ENCODE data around the gene ATP6V1B1.

ATP6V1B1 gene

GRCh38 chr2:70947556-70948184, 12.0 kb downstream of the ATP6V1B1 start:
- no peak overlapping the region for H3K4ac ChIP-seq (ENCODE audit: low read depth in 1 of 2, low read length in 2 of 2)
- H3K9ac ChIP-seq (ENCODE audit: low read length), result peak overlapping the region; percentile 67
- peak overlapping the region; percentile 65 for H4K91ac ChIP-seq (ENCODE audit: low read length)
- peak overlapping the region; percentile 32 for H2AFZ ChIP-seq (ENCODE audit: low read depth, low read length)
- H2BK12ac ChIP-seq (ENCODE audit: low read length in 2 of 2), result no peak overlapping the region
- peak overlapping the region in 1 of 2 experiments; percentile 70 for H3K4me3 ChIP-seq (ENCODE audit: insufficient read depth in 1 of 2, low read depth in 1 of 2, low read length in 2 of 2)
- DNase-seq, result peak; percentile 58
- no peak overlapping the region for H2AK5ac ChIP-seq (ENCODE audit: low read length, severe bottlenecking)
- peaks cover 1 to 5% of the 10 kb centered on the region in 2 experiments for H3K27me3 ChIP-seq (ENCODE audit: control insufficient read depth in 1 of 2, insufficient read depth in 1 of 2, low read length in 2 of 2)
- H4K8ac ChIP-seq (ENCODE audit: low read length), result peak overlapping the region; percentile 17
- H3K18ac ChIP-seq (ENCODE audit: low read depth in 1 of 2, low read length in 2 of 2), result no peak overlapping the region
- no peak overlapping the region for H2BK120ac ChIP-seq (ENCODE audit: low read depth, low read length)
- no peak overlapping the region for H3K23ac ChIP-seq (ENCODE audit: low read length in 2 of 2)
- no peak overlapping the region for H3K27ac ChIP-seq (ENCODE audit: low read length, poor library complexity, severe bottlenecking)
- H2BK15ac ChIP-seq (ENCODE audit: low read depth, poor library complexity, severe bottlenecking), result no peak overlapping the region
- H3K9me3 ChIP-seq (ENCODE audit: control insufficient read depth, low read length), result no peaks in the 10 kb centered on the region
- H3K36me3 ChIP-seq (ENCODE audit: control insufficient read depth in 1 of 2, insufficient read depth in 2 of 2, low read depth in 1 of 2, low read length in 2 of 2), result no peaks in the 10 kb centered on the region
- WGBS, result 36% methylated on average over 11 of the region's 11 CpGs
- no peak overlapping the region for H3K14ac ChIP-seq (ENCODE audit: low read length in 2 of 2)
- peaks cover 28% of the 10 kb centered on the region for H3K4me1 ChIP-seq (ENCODE audit: control insufficient read depth, insufficient read depth, low read depth, low read length)
- no peak overlapping the region for H3K4me2 ChIP-seq (ENCODE audit: low read length, poor library complexity, severe bottlenecking)
- H3K79me1 ChIP-seq (replicated peaks; ENCODE audit: low read length, poor library complexity, severe bottlenecking), result no peaks in the 10 kb centered on the region
- H2BK5ac ChIP-seq (ENCODE audit: low read depth, low read length, poor library complexity, severe bottlenecking), result no peak overlapping the region

GRCh38 chr2:70948337-70949003, 12.8 kb downstream of the ATP6V1B1 start:
- Histone ChIP-seq H3K4me1 (ENCODE audit: control insufficient read depth, insufficient read depth, low read depth, low read length) (peaks cover 20% of the 10 kb centered on the region), H3K9me3 (ENCODE audit: control insufficient read depth, low read length) (no peaks in the 10 kb centered on the region), H2BK5ac (ENCODE audit: low read depth, low read length, poor library complexity, severe bottlenecking) (no peak overlapping the region), H3K27ac (ENCODE audit: low read length, poor library complexity, severe bottlenecking) (no peak overlapping the region), H4K8ac (ENCODE audit: low read length) (peak overlapping the region; percentile 28), H2AFZ (ENCODE audit: low read depth, low read length) (peak overlapping the region; percentile 55), H3K18ac (ENCODE audit: low read depth in 1 of 2, low read length in 2 of 2) (no peak overlapping the region), H3K36me3 (ENCODE audit: control insufficient read depth in 1 of 2, insufficient read depth in 2 of 2, low read depth in 1 of 2, low read length in 2 of 2) (no peaks in the 10 kb centered on the region), H3K9ac (ENCODE audit: low read length) (peak overlapping the region; percentile 67), H3K4me3 (ENCODE audit: insufficient read depth in 1 of 2, low read depth in 1 of 2, low read length in 2 of 2) (peak overlapping the region; percentile 15 to 70), H2BK12ac (ENCODE audit: low read length in 2 of 2) (no peak overlapping the region), H3K4me2 (ENCODE audit: low read length, poor library complexity, severe bottlenecking) (peak overlapping the region; percentile 67), H2AK5ac (ENCODE audit: low read length, severe bottlenecking) (no peak overlapping the region), H2BK120ac (ENCODE audit: low read depth, low read length) (no peak overlapping the region), H3K79me1 (replicated peaks; ENCODE audit: low read length, poor library complexity, severe bottlenecking) (no peaks in the 10 kb centered on the region), H4K91ac (ENCODE audit: low read length) (no peak overlapping the region), H3K27me3 (ENCODE audit: control insufficient read depth in 1 of 2, insufficient read depth in 1 of 2, low read length in 2 of 2) (peaks cover 4 to 8% of the 10 kb centered on the region in 2 experiments), H3K23ac (ENCODE audit: low read length in 2 of 2) (no peak overlapping the region), H3K4ac (ENCODE audit: low read depth in 1 of 2, low read length in 2 of 2) (no peak overlapping the region), H3K14ac (ENCODE audit: low read length in 2 of 2) (no peak overlapping the region), H2BK15ac (ENCODE audit: low read depth, poor library complexity, severe bottlenecking) (no peak overlapping the region)
- DNase-seq, result peak; percentile 76
- 13% methylated on average over 24 of the region's 27 CpGs for WGBS

- WGBS, result 77% methylated on average over 6 of the region's 11 CpGs
- Histone ChIP-seq H3K4me2 (ENCODE audit: low read length, poor library complexity, severe bottlenecking) (no peak overlapping the region), H3K9me3 (ENCODE audit: control insufficient read depth, low read length) (no peaks in the 10 kb centered on the region), H3K79me1 (replicated peaks; ENCODE audit: low read length, poor library complexity, severe bottlenecking) (no peaks in the 10 kb centered on the region), H3K4ac (ENCODE audit: low read depth in 1 of 2, low read length in 2 of 2) (no peak overlapping the region), H2BK15ac (ENCODE audit: low read depth, poor library complexity, severe bottlenecking) (no peak overlapping the region), H3K4me3 (ENCODE audit: insufficient read depth in 1 of 2, low read depth in 1 of 2, low read length in 2 of 2) (no peak overlapping the region), H3K36me3 (ENCODE audit: control insufficient read depth in 1 of 2, insufficient read depth in 2 of 2, low read depth in 1 of 2, low read length in 2 of 2) (no peaks in the 10 kb centered on the region), H4K8ac (ENCODE audit: low read length) (no peak overlapping the region), H2BK5ac (ENCODE audit: low read depth, low read length, poor library complexity, severe bottlenecking) (no peak overlapping the region), H3K4me1 (ENCODE audit: control insufficient read depth, insufficient read depth, low read depth, low read length) (peaks cover 15% of the 10 kb centered on the region), H3K9ac (ENCODE audit: low read length) (no peak overlapping the region), H4K91ac (ENCODE audit: low read length) (no peak overlapping the region), H2BK120ac (ENCODE audit: low read depth, low read length) (no peak overlapping the region), H2AK5ac (ENCODE audit: low read length, severe bottlenecking) (no peak overlapping the region), H3K23ac (ENCODE audit: low read length in 2 of 2) (no peak overlapping the region), H2BK12ac (ENCODE audit: low read length in 2 of 2) (no peak overlapping the region), H3K18ac (ENCODE audit: low read depth in 1 of 2, low read length in 2 of 2) (no peak overlapping the region), H3K27ac (ENCODE audit: low read length, poor library complexity, severe bottlenecking) (no peak overlapping the region), H3K14ac (ENCODE audit: low read length in 2 of 2) (no peak overlapping the region), H3K27me3 (ENCODE audit: control insufficient read depth in 1 of 2, insufficient read depth in 1 of 2, low read length in 2 of 2) (peaks cover 8 to 9% of the 10 kb centered on the region in 2 experiments), H2AFZ (ENCODE audit: low read depth, low read length) (no peak overlapping the region)
- no peak for DNase-seq
These were observed 13.4 kb downstream of the ATP6V1B1 start for GRCh38 chr2:70949086-70949485.

DNA sequence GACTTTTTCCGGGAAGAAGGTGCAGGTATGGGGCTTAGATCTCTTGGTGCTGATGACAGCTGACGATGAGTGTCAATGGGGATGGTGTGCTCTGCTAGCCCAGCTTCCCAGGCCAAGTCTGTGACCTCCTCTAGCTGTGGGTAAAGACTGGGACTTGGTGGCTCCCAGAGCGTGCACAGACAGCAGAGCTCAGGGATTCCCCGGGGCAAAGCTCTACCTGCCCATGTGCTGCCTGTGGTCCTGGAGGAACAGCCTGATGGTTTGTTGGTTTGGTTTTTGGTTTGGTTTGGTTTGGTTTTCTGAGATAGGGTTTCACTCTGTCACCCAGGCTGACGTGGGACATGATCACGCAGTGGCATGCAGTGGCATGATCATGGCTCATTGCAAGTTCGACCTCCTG, 19.2 kb downstream of the ATP6V1B1 start:
- 77% methylated on average over 6 of the region's 7 CpGs for WGBS

More for the DNA sequence above, 19.2 kb downstream of the ATP6V1B1 start:
- H2AK5ac ChIP-seq (ENCODE audit: low read length, severe bottlenecking), result no peak overlapping the region
- H2BK120ac ChIP-seq (ENCODE audit: low read depth, low read length), result no peak overlapping the region
- H3K27me3 ChIP-seq (ENCODE audit: control insufficient read depth in 1 of 2, insufficient read depth in 1 of 2, low read length in 2 of 2), result peaks cover 20 to 29% of the 10 kb centered on the region in 2 experiments
- no peak overlapping the region for H3K4me2 ChIP-seq (ENCODE audit: low read length, poor library complexity, severe bottlenecking)
- H3K4me1 ChIP-seq (ENCODE audit: control insufficient read depth, insufficient read depth, low read depth, low read length), result no peaks in the 10 kb centered on the region
- H2AFZ ChIP-seq (ENCODE audit: low read depth, low read length), result no peak overlapping the region
- H3K9me3 ChIP-seq (ENCODE audit: control insufficient read depth, low read length), result no peaks in the 10 kb centered on the region
- H3K36me3 ChIP-seq (ENCODE audit: control insufficient read depth in 1 of 2, insufficient read depth in 2 of 2, low read depth in 1 of 2, low read length in 2 of 2), result no peaks in the 10 kb centered on the region
- H4K91ac ChIP-seq (ENCODE audit: low read length), result no peak overlapping the region
- H3K18ac ChIP-seq (ENCODE audit: low read depth in 1 of 2, low read length in 2 of 2), result no peak overlapping the region
- no peak overlapping the region for H3K9ac ChIP-seq (ENCODE audit: low read length)
- no peak overlapping the region for H3K27ac ChIP-seq (ENCODE audit: low read length, poor library complexity, severe bottlenecking)
- no peak overlapping the region for H3K4me3 ChIP-seq (ENCODE audit: insufficient read depth in 1 of 2, low read depth in 1 of 2, low read length in 2 of 2)
- H2BK15ac ChIP-seq (ENCODE audit: low read depth, poor library complexity, severe bottlenecking), result no peak overlapping the region
- no peaks in the 10 kb centered on the region for H3K79me1 ChIP-seq (replicated peaks; ENCODE audit: low read length, poor library complexity, severe bottlenecking)
- no peak overlapping the region for H3K14ac ChIP-seq (ENCODE audit: low read length in 2 of 2)
- H3K4ac ChIP-seq (ENCODE audit: low read depth in 1 of 2, low read length in 2 of 2), result no peak overlapping the region
- H4K8ac ChIP-seq (ENCODE audit: low read length), result no peak overlapping the region
- H2BK12ac ChIP-seq (ENCODE audit: low read length in 2 of 2), result no peak overlapping the region
- H2BK5ac ChIP-seq (ENCODE audit: low read depth, low read length, poor library complexity, severe bottlenecking), result no peak overlapping the region
- no peak overlapping the region for H3K23ac ChIP-seq (ENCODE audit: low read length in 2 of 2)
- DNase-seq, result no peak
